ENCODE measurements around the gene AXIN2.

The AXIN2 gene

GRCh38 chr17:65572581-65573281 is 11.3 kb upstream of the AXIN2 start:
- Histone ChIP-seq H3K4me3 (ENCODE audit: low read length, poor library complexity, severe bottlenecking) (no peak overlapping the region), H3K36me3 (ENCODE audit: insufficient read depth, low read length) (no peaks in the 10 kb centered on the region), H3K4me1 (ENCODE audit: insufficient read depth, low read length, poor library complexity, severe bottlenecking) (no peaks in the 10 kb centered on the region), H3F3A (ENCODE audit: low read depth) (no peaks in the 10 kb centered on the region), H3K27me3 (ENCODE audit: insufficient read depth, low read length, poor library complexity, severe bottlenecking) (no peaks in the 10 kb centered on the region), H3K9me2 (replicated peaks; ENCODE audit: low read depth, low read length) (no peaks in the 10 kb centered on the region), H2AFZ (ENCODE audit: low read length) (no peak overlapping the region), H3K9me3 (ENCODE audit: insufficient read depth, low read depth, low read length) (no peaks in the 10 kb centered on the region), H3K9ac (ENCODE audit: low read depth, low read length, poor library complexity, severe bottlenecking) (no peak overlapping the region), H3K79me2 (ENCODE audit: insufficient read depth, low read length) (no peaks in the 10 kb centered on the region), H3K4me2 (ENCODE audit: low read depth, low read length, poor library complexity, severe bottlenecking) (no peak overlapping the region), H4K20me1 (ENCODE audit: insufficient read depth, low read length, poor library complexity, severe bottlenecking) (no peaks in the 10 kb centered on the region)
- TF ChIP-seq EZH2phosphoT487 (IDR thresholded peaks at IDR 0.05; ENCODE audit: borderline replicate concordance), result no peak
- TF ChIP-seq, protein P1, sequence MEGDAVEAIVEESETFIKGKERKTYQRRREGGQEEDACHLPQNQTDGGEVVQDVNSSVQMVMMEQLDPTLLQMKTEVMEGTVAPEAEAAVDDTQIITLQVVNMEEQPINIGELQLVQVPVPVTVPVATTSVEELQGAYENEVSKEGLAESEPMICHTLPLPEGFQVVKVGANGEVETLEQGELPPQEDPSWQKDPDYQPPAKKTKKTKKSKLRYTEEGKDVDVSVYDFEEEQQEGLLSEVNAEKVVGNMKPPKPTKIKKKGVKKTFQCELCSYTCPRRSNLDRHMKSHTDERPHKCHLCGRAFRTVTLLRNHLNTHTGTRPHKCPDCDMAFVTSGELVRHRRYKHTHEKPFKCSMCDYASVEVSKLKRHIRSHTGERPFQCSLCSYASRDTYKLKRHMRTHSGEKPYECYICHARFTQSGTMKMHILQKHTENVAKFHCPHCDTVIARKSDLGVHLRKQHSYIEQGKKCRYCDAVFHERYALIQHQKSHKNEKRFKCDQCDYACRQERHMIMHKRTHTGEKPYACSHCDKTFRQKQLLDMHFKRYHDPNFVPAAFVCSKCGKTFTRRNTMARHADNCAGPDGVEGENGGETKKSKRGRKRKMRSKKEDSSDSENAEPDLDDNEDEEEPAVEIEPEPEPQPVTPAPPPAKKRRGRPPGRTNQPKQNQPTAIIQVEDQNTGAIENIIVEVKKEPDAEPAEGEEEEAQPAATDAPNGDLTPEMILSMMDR (conservative IDR thresholded peaks at IDR 0.05; ENCODE audit: low read length), result no peak

DNA sequence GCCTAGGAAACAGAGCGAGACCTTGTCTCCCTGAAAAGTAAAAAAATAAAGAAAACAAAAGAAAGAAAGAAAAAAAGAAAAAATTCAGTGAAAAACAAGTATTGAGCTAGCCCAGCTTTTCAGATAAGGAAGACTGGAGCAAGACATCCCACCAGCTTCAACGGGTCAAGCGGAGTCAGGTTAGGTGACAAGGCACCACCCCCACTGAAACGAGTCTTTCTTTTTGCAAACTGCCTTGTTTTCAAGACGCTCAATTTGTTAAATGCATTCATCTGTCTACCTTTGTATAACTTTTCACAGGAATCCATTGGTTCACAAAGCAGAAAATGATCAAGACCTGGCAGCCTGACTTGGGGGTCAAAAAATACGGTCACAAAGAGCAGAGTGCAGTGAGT is 10.7 kb upstream of the AXIN2 start:
- Histone ChIP-seq H4K20me1 (ENCODE audit: insufficient read depth, low read length, poor library complexity, severe bottlenecking) (no peaks in the 10 kb centered on the region), H3K9ac (ENCODE audit: low read depth, low read length, poor library complexity, severe bottlenecking) (no peak overlapping the region), H3K36me3 (ENCODE audit: insufficient read depth, low read length) (no peaks in the 10 kb centered on the region), H3K27me3 (ENCODE audit: insufficient read depth, low read length, poor library complexity, severe bottlenecking) (no peaks in the 10 kb centered on the region), H3K4me2 (ENCODE audit: low read depth, low read length, poor library complexity, severe bottlenecking) (no peak overlapping the region), H3K4me1 (ENCODE audit: insufficient read depth, low read length, poor library complexity, severe bottlenecking) (no peaks in the 10 kb centered on the region), H3K9me3 (ENCODE audit: insufficient read depth, low read depth, low read length) (no peaks in the 10 kb centered on the region), H2AFZ (ENCODE audit: low read length) (no peak overlapping the region), H3K9me2 (replicated peaks; ENCODE audit: low read depth, low read length) (no peaks in the 10 kb centered on the region), H3F3A (ENCODE audit: low read depth) (no peaks in the 10 kb centered on the region), H3K79me2 (ENCODE audit: insufficient read depth, low read length) (no peaks in the 10 kb centered on the region), H3K4me3 (ENCODE audit: low read length, poor library complexity, severe bottlenecking) (no peak overlapping the region)
- TF ChIP-seq, protein P1 (conservative IDR thresholded peaks at IDR 0.05; ENCODE audit: low read length), result no peak
- TF ChIP-seq EZH2phosphoT487 (IDR thresholded peaks at IDR 0.05; ENCODE audit: borderline replicate concordance), result no peak

DNA sequence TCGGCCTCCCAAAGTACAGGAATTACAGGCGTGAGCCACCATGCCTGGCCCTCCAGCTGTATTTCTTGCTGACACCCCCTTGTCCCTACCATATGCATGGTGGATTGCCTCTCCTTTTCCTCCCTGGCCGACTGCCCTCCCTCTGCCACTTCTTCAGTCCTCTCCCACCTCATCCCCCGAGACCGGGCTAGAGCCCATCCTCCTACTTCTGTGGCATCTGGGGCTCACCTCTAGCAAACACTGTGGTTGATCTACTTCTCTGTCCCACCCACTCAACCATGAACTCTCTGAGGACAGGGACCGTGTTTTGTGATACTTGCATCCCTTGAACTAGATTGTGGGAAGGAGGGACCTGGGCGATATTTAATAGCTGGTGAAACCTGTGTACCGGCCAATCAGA is 7.5 kb upstream of the AXIN2 start:
- no peaks in the 10 kb centered on the region for H3K9me2 ChIP-seq (replicated peaks; ENCODE audit: low read depth, low read length)
- peaks cover 5% of the 10 kb centered on the region for H3K27me3 ChIP-seq (ENCODE audit: insufficient read depth, low read length, poor library complexity, severe bottlenecking)
- H3K4me1 ChIP-seq (ENCODE audit: insufficient read depth, low read length, poor library complexity, severe bottlenecking), result no peaks in the 10 kb centered on the region
- H3K9ac ChIP-seq (ENCODE audit: low read depth, low read length, poor library complexity, severe bottlenecking), result no peak overlapping the region
- no peak overlapping the region for H2AFZ ChIP-seq (ENCODE audit: low read length)
- H3K36me3 ChIP-seq (ENCODE audit: insufficient read depth, low read length), result no peaks in the 10 kb centered on the region
- TF ChIP-seq, protein P1 (conservative IDR thresholded peaks at IDR 0.05; ENCODE audit: low read length), result no peak
- no peak for TF ChIP-seq EZH2phosphoT487 (IDR thresholded peaks at IDR 0.05; ENCODE audit: borderline replicate concordance)
- H3K79me2 ChIP-seq (ENCODE audit: insufficient read depth, low read length), result no peaks in the 10 kb centered on the region
- no peaks in the 10 kb centered on the region for H3F3A ChIP-seq (ENCODE audit: low read depth)
- no peak overlapping the region for H3K4me3 ChIP-seq (ENCODE audit: low read length, poor library complexity, severe bottlenecking)
- H3K4me2 ChIP-seq (ENCODE audit: low read depth, low read length, poor library complexity, severe bottlenecking), result no peak overlapping the region
- no peaks in the 10 kb centered on the region for H4K20me1 ChIP-seq (ENCODE audit: insufficient read depth, low read length, poor library complexity, severe bottlenecking)
- H3K9me3 ChIP-seq (ENCODE audit: insufficient read depth, low read depth, low read length), result no peaks in the 10 kb centered on the region
